Aorta (tissue), 5 donors: ENCODE data around the gene CACFD1. TPM values are rescaled to one million over a fixed set of nuclear protein-coding genes. Genes with fewer than 3 reads are reported as not detected.
A peak's percentile ranks its signal among the peaks of the same experiment; 100 is the strongest.

Experiments
- ATAC-seq: fragments of 200-7000 bp; cut with Tn5 transposase; one replicate; pipeline ENCODE4 v1.9.1; 2022; ENCODE audit warnings: moderate library complexity; ENCODE audit not compliant: low FRiP score
- DNase-seq, 2 donors: peaks; one replicate each; pipeline ENCODE4 v3.0.0-alpha.2; 2020
- H3K27ac ChIP-seq, 2 donors: one replicate each; pipeline ENCODE4 v1.5.1; 2013; ENCODE audit warnings: low read length in 2 of 2, mild to moderate bottlenecking in 2 of 2, moderate library complexity in 2 of 2, control low read depth in 1 of 2, inconsistent platforms in 1 of 2, low read depth in 1 of 2
- H3K27me3 ChIP-seq, 2 donors: one replicate each; pipeline ENCODE4 v1.6.1; 2013; ENCODE audit warnings: control low read depth in 1 of 2, low read length in 1 of 2, mild to moderate bottlenecking in 1 of 2, moderate library complexity in 1 of 2; ENCODE audit not compliant: insufficient read depth in 2 of 2, control insufficient read depth in 1 of 2
- H3K36me3 ChIP-seq, 2 donors: one replicate each; pipeline ENCODE4 v1.6.1; 2013; ENCODE audit warnings: control low read depth in 1 of 2, low read length in 1 of 2, mild to moderate bottlenecking in 1 of 2; ENCODE audit not compliant: insufficient read depth in 2 of 2, control insufficient read depth in 1 of 2
- H3K4me1 ChIP-seq, 2 donors: one replicate each; pipeline ENCODE4 v1.6.1; 2013; ENCODE audit warnings: low read length in 2 of 2, control low read depth in 1 of 2, mild to moderate bottlenecking in 1 of 2, moderate library complexity in 1 of 2; ENCODE audit not compliant: insufficient read depth in 2 of 2, control insufficient read depth in 1 of 2
- H3K4me3 ChIP-seq, 2 donors: one replicate each; pipeline ENCODE4 v1.5.1; 2013; ENCODE audit warnings: low read length in 2 of 2, control low read depth in 1 of 2, mild to moderate bottlenecking in 1 of 2
- H3K9me3 ChIP-seq: one replicate; pipeline ENCODE4 v1.6.1; 2013; ENCODE audit warnings: mild to moderate bottlenecking, low read length; ENCODE audit not compliant: control insufficient read depth
- WGBS, 2 donors: extraction: QIAGEN DNeasy Blood & Tissue Kit; methylation state at CpG; one replicate each; pipeline ENCODE4 v1.1.7; 2013; 5-methylcytosine and 5-hydroxymethylcytosine counted together
- intact Hi-C, 2 donors: fragments of 100-400 bp; cut with DNase I; formaldehyde crosslinking; loops; one replicate each; pipeline versions ENCODE4 v1.14.2 to v1.15.0; 2022
- polyA plus RNA-seq, 2 donors: library from polyadenylated mRNA; stranded (reverse); fragments of 200-250 nt; gene quantifications; one replicate each; pipeline ENCODE4 v1.2.3, GENCODE V29; 2013
- total RNA-seq, 2 donors: library from RNA; stranded (reverse); fragmentation: NEBNext Ultra II Directional; extraction: Animal tissue kit (Norgen Biotek cat#: 25700); gene quantifications; one replicate each; pipeline ENCODE4 v1.2.1, GENCODE V29; 2021
- donor health status: healthy with polysubstance abuse.
- donor health status: Bipolar disorder and iron deficiency.
- donor health status: DM: no; HTN: no; CAD: no.
- donor health status: DM: no; HTN: no; CAD: no.
- donor health status: DM: yes; HTN: yes; CAD: no.

The CACFD1 gene
- total and polyA plus RNA-seq, 4 donors = 8.1 to 15.9 (median 13.0) TPM

DNA sequence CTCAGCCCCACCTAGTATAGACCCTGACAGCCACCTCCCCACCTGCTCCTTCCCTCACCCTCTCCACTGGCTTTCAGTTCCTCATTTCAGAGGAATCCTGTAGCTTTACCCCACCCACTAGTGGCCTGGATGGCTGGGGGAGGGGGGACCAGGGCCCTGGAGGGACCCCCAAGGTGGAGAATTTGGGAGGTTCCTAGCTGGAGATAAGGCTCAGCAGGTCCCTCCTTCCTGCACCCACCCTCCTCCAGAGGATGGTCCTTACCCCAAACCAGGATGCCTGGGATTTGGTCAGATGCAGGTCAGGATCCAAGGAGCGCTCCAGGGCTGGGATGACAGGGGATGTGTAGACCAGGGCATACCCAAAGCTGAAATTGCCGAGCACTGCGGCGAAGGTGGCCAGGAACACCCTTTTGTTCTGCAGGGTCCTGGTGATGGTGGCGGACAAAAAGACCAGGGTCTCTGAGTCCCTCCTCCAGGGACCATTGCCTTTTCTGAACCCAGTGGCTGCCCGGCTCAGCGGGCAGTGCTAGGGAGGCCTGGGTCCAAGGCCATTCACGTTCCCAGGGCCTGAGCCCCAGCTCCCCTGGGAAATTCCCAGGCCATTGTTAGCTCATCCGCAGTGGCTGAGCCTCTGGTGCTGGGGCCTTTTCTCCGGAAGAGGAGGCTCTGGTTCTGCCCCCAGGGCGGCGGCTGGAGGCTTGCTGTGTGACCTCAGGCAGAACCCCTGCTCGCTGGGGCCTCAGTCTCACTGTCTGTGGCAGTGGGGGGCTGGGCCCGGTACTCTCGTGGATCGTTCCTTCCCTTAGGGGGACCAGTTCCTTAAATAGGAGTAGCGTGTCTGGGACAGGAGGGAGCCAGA lies 18.4 kb downstream of the CACFD1 start:
- no peaks in the 10 kb centered on the region for H3K27me3 ChIP-seq
- no peak overlapping the region for H3K27ac ChIP-seq
- intact Hi-C loops = loop anchor here in 1 of 2 donors (5.0 kb wide), 1 partner anchor 61 kb away; the partner anchor contains the start of gene REXO4
- ATAC-seq (peak; percentile 4), DNase-seq (no peak)
- WGBS, 2 donors = 42 to 45% methylated on average over 16 to 17 of the region's 17 CpGs
- H3K9me3 ChIP-seq = no peaks in the 10 kb centered on the region
- H3K4me1 ChIP-seq = no peaks in the 10 kb centered on the region
- H3K36me3 ChIP-seq = no peaks in the 10 kb centered on the region
- H3K4me3 ChIP-seq = no peak overlapping the region

- DNase-seq (peak; percentile 90 to 96), ATAC-seq (peak; percentile 94)
- no peak within 1 kb of the TSS for H3K27ac ChIP-seq
- no peaks in the 10 kb centered on the region for H3K4me1 ChIP-seq
- H3K27me3 ChIP-seq = no peaks in the 10 kb centered on the region
- H3K4me3 ChIP-seq = peak within 1 kb of the TSS in 1 of 2 donors; percentile 24
- intact Hi-C loops = loop anchor here in 1 of 2 donors (5.0 kb wide), 1 partner anchor 62 kb away; the partner anchor contains the start of gene REXO4
- WGBS, 2 donors = 1 to 2% methylated on average over 51 to 84 of the region's 84 CpGs
- no peaks in the 10 kb centered on the region for H3K36me3 ChIP-seq
- no peaks in the 10 kb centered on the region for H3K9me3 ChIP-seq
Observed at GRCh38 chr9:133478851-133479711, 19.3 kb downstream of the CACFD1 start, which contains the start of gene SLC2A6. Gene SLC2A6 (minus strand): TSS chr9:133479099. CDS start chr9:133479059, 40 bp downstream.

DNA sequence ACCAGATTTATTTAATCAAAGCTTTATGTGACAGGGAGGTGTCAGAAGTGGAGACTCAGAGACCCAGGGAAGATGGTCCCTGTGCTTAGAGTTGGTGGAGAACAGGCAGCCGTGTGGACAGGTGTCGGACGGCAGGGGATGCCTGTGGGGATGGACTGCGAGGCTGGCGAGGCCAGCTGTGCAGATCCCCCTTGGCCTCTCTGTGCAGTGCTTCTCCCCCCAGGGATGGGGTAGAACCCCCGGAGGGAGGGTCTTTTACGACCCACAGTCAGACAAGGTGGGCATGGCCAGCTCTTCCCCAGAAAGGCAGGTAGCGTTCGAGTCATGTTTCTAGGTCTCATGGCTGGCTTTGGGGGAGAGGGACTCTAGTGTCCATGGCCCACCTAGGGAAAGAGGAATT lies 23.8 kb downstream of the CACFD1 start:
- intact Hi-C loops = no loop called here
- no peaks in the 10 kb centered on the region for H3K9me3 ChIP-seq
- H3K4me3 ChIP-seq = no peak overlapping the region
- no peaks in the 10 kb centered on the region for H3K4me1 ChIP-seq
- no peaks in the 10 kb centered on the region for H3K27me3 ChIP-seq
- 80 to 82% methylated on average over 9 of the region's 9 CpGs for WGBS, 2 donors
- H3K27ac ChIP-seq = no peak overlapping the region
- peak; percentile 10 to 55 for DNase-seq
- no peaks in the 10 kb centered on the region for H3K36me3 ChIP-seq
- no peak for ATAC-seq

GRCh38 chr9:133484671-133485437 lies 25.1 kb downstream of the CACFD1 start:
- no peaks in the 10 kb centered on the region for H3K4me1 ChIP-seq
- intact Hi-C loops = loop anchor here in 1 of 2 donors (5.0 kb wide), 1 partner anchor 303 kb away; no protein-coding TSS in a partner anchor
- no peak overlapping the region for H3K4me3 ChIP-seq
- no peak for ATAC-seq
- H3K36me3 ChIP-seq = no peaks in the 10 kb centered on the region
- no peak overlapping the region for H3K27ac ChIP-seq
- H3K27me3 ChIP-seq = no peaks in the 10 kb centered on the region
- peak; percentile 37 to 73 for DNase-seq
- WGBS, 2 donors = 52 to 60% methylated on average over 22 of the region's 22 CpGs
- no peaks in the 10 kb centered on the region for H3K9me3 ChIP-seq

- WGBS, 2 donors = 65 to 69% methylated on average over 25 of the region's 25 CpGs
- H3K4me3 ChIP-seq = no peak overlapping the region
- intact Hi-C loops = loop anchor here (1.0 to 5.0 kb wide), 4 partner anchors 78 to 303 kb away; no protein-coding TSS in a partner anchor
- no peaks in the 10 kb centered on the region for H3K36me3 ChIP-seq
- no peak overlapping the region for H3K27ac ChIP-seq
- H3K9me3 ChIP-seq = no peaks in the 10 kb centered on the region
- peak; percentile 31 for ATAC-seq
- peak in 1 of 2 donors; percentile 65 for DNase-seq
- no peaks in the 10 kb centered on the region for H3K27me3 ChIP-seq
- H3K4me1 ChIP-seq = no peaks in the 10 kb centered on the region
Observed at GRCh38 chr9:133485531-133486260, 25.9 kb downstream of the CACFD1 start.

- Histone ChIP-seq H3K36me3 (no peaks in the 10 kb centered on the region), H3K27ac (no peak overlapping the region), H3K4me3 (no peak overlapping the region), H3K27me3 (no peaks in the 10 kb centered on the region), H3K9me3 (no peaks in the 10 kb centered on the region), H3K4me1 (no peaks in the 10 kb centered on the region)
- intact Hi-C loops = loop anchor here (2.0 to 5.0 kb wide), 3 partner anchors 81 to 305 kb away; no protein-coding TSS in a partner anchor
- 90 to 92% methylated on average over 8 of the region's 8 CpGs for WGBS, 2 donors
- ATAC-seq (no peak), DNase-seq (peak; percentile 41 to 71)
Observed at GRCh38 chr9:133487331-133487725, 27.6 kb downstream of the CACFD1 start.

DNA sequence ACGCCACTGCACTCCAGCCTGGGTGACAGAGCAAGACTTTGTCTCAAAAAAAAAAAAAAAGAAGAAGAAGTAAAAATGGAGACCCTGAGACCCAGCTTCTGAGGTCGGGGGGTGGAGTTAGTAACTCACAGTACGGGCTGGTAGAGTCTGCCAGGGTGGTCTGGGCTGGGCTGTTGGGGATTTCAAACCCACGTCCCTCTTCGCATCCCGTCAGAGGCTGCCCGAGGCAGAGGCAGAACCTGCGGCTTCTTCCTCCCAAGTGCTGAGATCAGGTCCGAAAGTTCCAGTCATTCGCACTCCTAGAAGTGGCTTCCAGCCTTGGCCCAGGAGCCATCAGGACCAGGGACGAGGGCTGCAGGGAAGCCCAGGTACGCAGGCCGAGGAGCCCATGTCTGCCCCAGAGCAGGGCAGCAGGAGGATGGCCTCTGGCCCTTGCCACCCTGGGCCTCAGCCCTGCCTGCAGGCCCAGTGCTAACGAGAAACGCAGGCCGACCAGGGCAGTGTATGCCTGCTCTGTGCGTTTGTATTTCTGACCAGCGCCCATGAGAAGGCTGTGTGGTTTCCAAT lies 29.0 kb downstream of the CACFD1 start:
- ATAC-seq = no peak
- 89 to 91% methylated on average over 18 of the region's 18 CpGs for WGBS, 2 donors
- peak; percentile 30 to 70 for DNase-seq
- H3K4me1 ChIP-seq = no peaks in the 10 kb centered on the region
- no peaks in the 10 kb centered on the region for H3K9me3 ChIP-seq
- intact Hi-C loops = loop anchor here in 1 of 2 donors (5.0 kb wide), 1 partner anchor 306 kb away; no protein-coding TSS in a partner anchor
- H3K27me3 ChIP-seq = no peaks in the 10 kb centered on the region
- H3K36me3 ChIP-seq = no peaks in the 10 kb centered on the region
- no peak overlapping the region for H3K27ac ChIP-seq
- no peak overlapping the region for H3K4me3 ChIP-seq
